ENCODE results near the gene SCAF8.
"Not testable (repeated sequence)": the region's sequence is repeated elsewhere in the genome, so short reads cannot be mapped to it uniquely, and the experiment has no call there.

SCAF8 gene

GRCh38 chr6:154767003-154767723 is 33.9 kb downstream of the SCAF8 start:
- Histone ChIP-seq H3K9me2 (replicated peaks; ENCODE audit: insufficient read depth, low read length) (no peaks in the 10 kb centered on the region), H3K4me2 (ENCODE audit: low read depth, low read length, poor library complexity, severe bottlenecking) (no peak overlapping the region), H2AFZ (ENCODE audit: low read depth, low read length, severe bottlenecking) (no peak overlapping the region), H3K36me3 (ENCODE audit: low read length) (no peaks in the 10 kb centered on the region), H3K79me2 (ENCODE audit: insufficient read depth, low read length) (peaks cover 100% of the 10 kb centered on the region), H3K27ac (ENCODE audit: low read depth, low read length) (no peak overlapping the region), H4K20me1 (ENCODE audit: low read depth, low read length) (peaks cover 27% of the 10 kb centered on the region; the same call in 1 of the 2 replicates), H3F3A (ENCODE audit: insufficient read depth) (no peaks in the 10 kb centered on the region), H3K27me3 (ENCODE audit: low read length) (no peaks in the 10 kb centered on the region), H3K4me3 (ENCODE audit: insufficient read depth, low read length, poor library complexity, severe bottlenecking) (no peak overlapping the region), H3K9ac (ENCODE audit: low read length) (no peak overlapping the region), H3K9me3 (ENCODE audit: insufficient read depth, low read length) (no peaks in the 10 kb centered on the region)
- TF ChIP-seq EZH2phosphoT487 (conservative IDR thresholded peaks at IDR 0.05; ENCODE audit: low read length) (no peak), CTCF (IDR thresholded peaks at IDR 0.05; ENCODE audit: insufficient read depth, low read length, poor library complexity, severe bottlenecking) (no peak)

GRCh38 chr6:154768280-154768679 is 35.1 kb downstream of the SCAF8 start:
- Histone ChIP-seq H3K9me3 (ENCODE audit: insufficient read depth, low read length) (no peaks in the 10 kb centered on the region), H3K79me2 (ENCODE audit: insufficient read depth, low read length) (peaks cover 100% of the 10 kb centered on the region), H3F3A (ENCODE audit: insufficient read depth) (no peaks in the 10 kb centered on the region), H2AFZ (ENCODE audit: low read depth, low read length, severe bottlenecking) (no peak overlapping the region), H3K9me2 (replicated peaks; ENCODE audit: insufficient read depth, low read length) (no peaks in the 10 kb centered on the region), H3K4me3 (ENCODE audit: insufficient read depth, low read length, poor library complexity, severe bottlenecking) (no peak overlapping the region), H3K9ac (ENCODE audit: low read length) (no peak overlapping the region), H3K27me3 (ENCODE audit: low read length) (no peaks in the 10 kb centered on the region), H3K4me2 (ENCODE audit: low read depth, low read length, poor library complexity, severe bottlenecking) (no peak overlapping the region), H3K36me3 (ENCODE audit: low read length) (no peaks in the 10 kb centered on the region), H4K20me1 (ENCODE audit: low read depth, low read length) (peaks cover 23% of the 10 kb centered on the region; the same call in 1 of the 2 replicates), H3K27ac (ENCODE audit: low read depth, low read length) (no peak overlapping the region)
- no peak for TF ChIP-seq EZH2phosphoT487 (conservative IDR thresholded peaks at IDR 0.05; ENCODE audit: low read length)
- no peak for TF ChIP-seq CTCF (IDR thresholded peaks at IDR 0.05; ENCODE audit: insufficient read depth, low read length, poor library complexity, severe bottlenecking)

- H3K4me3 ChIP-seq (ENCODE audit: insufficient read depth, low read length, poor library complexity, severe bottlenecking) = no peak overlapping the region
- H4K20me1 ChIP-seq (ENCODE audit: low read depth, low read length) = peaks cover 19% of the 10 kb centered on the region; the same call in 1 of the 2 replicates
- H3K79me2 ChIP-seq (ENCODE audit: insufficient read depth, low read length) = peaks cover 92% of the 10 kb centered on the region
- H3F3A ChIP-seq (ENCODE audit: insufficient read depth) = no peaks in the 10 kb centered on the region; the same call in 1 of the 2 replicates
- H3K27me3 ChIP-seq (ENCODE audit: low read length) = no peaks in the 10 kb centered on the region
- H3K27ac ChIP-seq (ENCODE audit: low read depth, low read length) = no peak overlapping the region
- H3K36me3 ChIP-seq (ENCODE audit: low read length) = peaks cover 16% of the 10 kb centered on the region; the same call in 1 of the 2 replicates
- H3K4me2 ChIP-seq (ENCODE audit: low read depth, low read length, poor library complexity, severe bottlenecking) = no peak overlapping the region
- H3K9ac ChIP-seq (ENCODE audit: low read length) = no peak overlapping the region
- TF ChIP-seq EZH2phosphoT487 (conservative IDR thresholded peaks at IDR 0.05; ENCODE audit: low read length) (no peak), CTCF (IDR thresholded peaks at IDR 0.05; ENCODE audit: insufficient read depth, low read length, poor library complexity, severe bottlenecking) (no peak)
- no peaks in the 10 kb centered on the region for H3K9me3 ChIP-seq (ENCODE audit: insufficient read depth, low read length)
- no peaks in the 10 kb centered on the region for H3K9me2 ChIP-seq (replicated peaks; ENCODE audit: insufficient read depth, low read length)
- H2AFZ ChIP-seq (ENCODE audit: low read depth, low read length, severe bottlenecking) = no peak overlapping the region
Observed at GRCh38 chr6:154773610-154774089, 40.4 kb downstream of the SCAF8 start.

GRCh38 chr6:154779157-154779556 is 45.9 kb downstream of the SCAF8 start:
- H3K79me2 ChIP-seq (ENCODE audit: insufficient read depth, low read length) = peaks cover 55% of the 10 kb centered on the region
- not testable (repeated sequence) for H3K27me3 ChIP-seq (ENCODE audit: low read length); H2AFZ ChIP-seq (ENCODE audit: low read depth, low read length, severe bottlenecking); H3F3A ChIP-seq (ENCODE audit: insufficient read depth); H3K9me2 ChIP-seq (replicated peaks; ENCODE audit: insufficient read depth, low read length); H3K4me3 ChIP-seq (ENCODE audit: insufficient read depth, low read length, poor library complexity, severe bottlenecking); H3K9ac ChIP-seq (ENCODE audit: low read length); H4K20me1 ChIP-seq (ENCODE audit: low read depth, low read length); H3K27ac ChIP-seq (ENCODE audit: low read depth, low read length); H3K4me2 ChIP-seq (ENCODE audit: low read depth, low read length, poor library complexity, severe bottlenecking); H3K9me3 ChIP-seq (ENCODE audit: insufficient read depth, low read length)
- H3K36me3 ChIP-seq (ENCODE audit: low read length) = peaks cover 22% of the 10 kb centered on the region; the same call in 1 of the 2 replicates

All from SU-DHL-6 (cell line).